RWPE2 (cell line): Measurements from ENCODE around the gene PTGIS.

ENCODE experiments used
- ATAC-seq: fragments of 200-7000 bp; cut with Tn5 transposase; 3 replicates; pipeline ENCODE4 v1.9.1; 2021; ENCODE audit warnings: low read depth
- DNase-seq: peaks from one replicate; pipeline ENCODE4 v3.0.0-alpha.2; 2020; ENCODE audit warnings: low spot score
- H3K27ac ChIP-seq: fragments of 450-650 bp; 2 replicates; pipeline ENCODE4 v1.5.1; 2017; ENCODE audit warnings: mild to moderate bottlenecking; ENCODE audit not compliant: poor library complexity, severe bottlenecking
- H3K27me3 ChIP-seq: fragments of 250-450 bp; sonication (Bioruptor Pico); 2 replicates; pipeline ENCODE4 v1.5.1; 2021; ENCODE audit warnings: mild to moderate bottlenecking, moderate library complexity; ENCODE audit not compliant: insufficient read depth, poor library complexity, severe bottlenecking
- H3K36me3 ChIP-seq: fragments of 250-450 bp; sonication (Bioruptor Pico); 2 replicates; pipeline ENCODE4 v1.5.1; 2020; ENCODE audit warnings: low read depth, mild to moderate bottlenecking, moderate library complexity
- H3K4me1 ChIP-seq: fragments of 250-450 bp; sonication (Bioruptor Pico); 2 replicates; pipeline ENCODE4 v1.5.1; 2021; ENCODE audit warnings: mild to moderate bottlenecking, moderate library complexity; ENCODE audit not compliant: insufficient read depth, poor library complexity, severe bottlenecking
- H3K4me3 ChIP-seq: fragments of 250-450 bp; sonication (Bioruptor Pico); 2 replicates; pipeline ENCODE4 v1.5.1; 2021; ENCODE audit warnings: mild to moderate bottlenecking, moderate library complexity; ENCODE audit not compliant: severe bottlenecking
- H3K9me3 ChIP-seq: fragments of 250-450 bp; sonication (Bioruptor Pico); 2 replicates; pipeline ENCODE4 v1.5.1; 2021; ENCODE audit warnings: mild to moderate bottlenecking, moderate library complexity; ENCODE audit not compliant: severe bottlenecking
- CTCF ChIP-seq: fragments of 450-650 bp; IDR thresholded peaks from one replicate; pipeline ENCODE4 v1.5.1; 2017; ENCODE audit warnings: mild to moderate bottlenecking, moderate library complexity; ENCODE audit not compliant: poor library complexity, severe bottlenecking

Gene PTGIS

GRCh38 chr20:49456646-49457045 is 111.3 kb downstream of the PTGIS start:
- Histone ChIP-seq H3K4me3 (no peak overlapping the region), H3K4me1 (peaks cover 3% of the 10 kb centered on the region), H3K9me3 (no peaks in the 10 kb centered on the region), H3K27me3 (peaks cover 9% of the 10 kb centered on the region), H3K36me3 (no peaks in the 10 kb centered on the region), H3K27ac (no peak overlapping the region)
- DNase-seq (peak; percentile 70), ATAC-seq (no peak)
- no peak for TF ChIP-seq CTCF

GRCh38 chr20:49455691-49456090 is 112.2 kb downstream of the PTGIS start:
- no peak for DNase-seq
- no peak overlapping the region for H3K4me3 ChIP-seq
- no peaks in the 10 kb centered on the region for H3K9me3 ChIP-seq
- peaks cover 3% of the 10 kb centered on the region for H3K4me1 ChIP-seq
- ATAC-seq: no peak
- no peak overlapping the region for H3K27ac ChIP-seq
- H3K27me3 ChIP-seq: peaks cover 9% of the 10 kb centered on the region
- no peaks in the 10 kb centered on the region for H3K36me3 ChIP-seq
- TF ChIP-seq CTCF: no peak
